Choroid plexus epithelial cell (primary cell): ENCODE data around the gene FBXL20.
A peak's percentile ranks its signal among the peaks of the same experiment; 100 is the strongest.
"Not testable (repeated sequence)": the region's sequence is repeated elsewhere in the genome, so short reads cannot be mapped to it uniquely, and the experiment has no call there.

Source experiments
- DNase-seq: peaks from one replicate; pipeline ENCODE4 v3.0.0-alpha.2; 2010; ENCODE audit warnings: low read depth
- H3K4me3 ChIP-seq: 2 replicates; pipeline ENCODE4 v1.5.1; 2011; ENCODE audit warnings: low read depth, mild to moderate bottlenecking, control low read depth, low read length, moderate library complexity
- CTCF ChIP-seq: conservative IDR thresholded peaks from 2 replicates; pipeline ENCODE4 v1.5.1; 2011; ENCODE audit warnings: low read depth, mild to moderate bottlenecking, control low read depth, inconsistent platforms, low read length, moderate library complexity

FBXL20 gene

GRCh38 chr17:39252788-39253460 is 148.5 kb downstream of the FBXL20 start:
- H3K4me3 ChIP-seq = no peak overlapping the region
- DNase-seq = no peak
- no peak for TF ChIP-seq CTCF

GRCh38 chr17:39251997-39252396 is 149.4 kb downstream of the FBXL20 start:
- no peak for TF ChIP-seq CTCF
- H3K4me3 ChIP-seq = no peak overlapping the region
- DNase-seq = no peak

GRCh38 chr17:39250076-39250475 is 151.3 kb downstream of the FBXL20 start:
- not testable (repeated sequence) for DNase-seq, H3K4me3 ChIP-seq

- peak; percentile 26 for TF ChIP-seq CTCF
- no peak for DNase-seq
- no peak overlapping the region for H3K4me3 ChIP-seq
Observed at GRCh38 chr17:39246274-39246673, 155.2 kb downstream of the FBXL20 start.

- peak; percentile 88 for DNase-seq
- TF ChIP-seq CTCF = peak; percentile 97
- no peak overlapping the region for H3K4me3 ChIP-seq
Observed at GRCh38 chr17:39244600-39245570, 156.5 kb downstream of the FBXL20 start.

GRCh38 chr17:39244016-39244599 is 157.3 kb downstream of the FBXL20 start:
- no peak for TF ChIP-seq CTCF
- no peak overlapping the region for H3K4me3 ChIP-seq
- peak; percentile 18 for DNase-seq

GRCh38 chr17:39243155-39243554 is 158.3 kb downstream of the FBXL20 start:
- no peak overlapping the region for H3K4me3 ChIP-seq
- no peak for TF ChIP-seq CTCF
- DNase-seq = no peak
